SIG-M5 (cell line): ENCODE results near the gene HOXB3.

ENCODE experiments used
- DNase-seq: peaks from one replicate; lab custom pipeline; 2025; lab: John Stamatoyannopoulos, UW

Gene HOXB3

DNA sequence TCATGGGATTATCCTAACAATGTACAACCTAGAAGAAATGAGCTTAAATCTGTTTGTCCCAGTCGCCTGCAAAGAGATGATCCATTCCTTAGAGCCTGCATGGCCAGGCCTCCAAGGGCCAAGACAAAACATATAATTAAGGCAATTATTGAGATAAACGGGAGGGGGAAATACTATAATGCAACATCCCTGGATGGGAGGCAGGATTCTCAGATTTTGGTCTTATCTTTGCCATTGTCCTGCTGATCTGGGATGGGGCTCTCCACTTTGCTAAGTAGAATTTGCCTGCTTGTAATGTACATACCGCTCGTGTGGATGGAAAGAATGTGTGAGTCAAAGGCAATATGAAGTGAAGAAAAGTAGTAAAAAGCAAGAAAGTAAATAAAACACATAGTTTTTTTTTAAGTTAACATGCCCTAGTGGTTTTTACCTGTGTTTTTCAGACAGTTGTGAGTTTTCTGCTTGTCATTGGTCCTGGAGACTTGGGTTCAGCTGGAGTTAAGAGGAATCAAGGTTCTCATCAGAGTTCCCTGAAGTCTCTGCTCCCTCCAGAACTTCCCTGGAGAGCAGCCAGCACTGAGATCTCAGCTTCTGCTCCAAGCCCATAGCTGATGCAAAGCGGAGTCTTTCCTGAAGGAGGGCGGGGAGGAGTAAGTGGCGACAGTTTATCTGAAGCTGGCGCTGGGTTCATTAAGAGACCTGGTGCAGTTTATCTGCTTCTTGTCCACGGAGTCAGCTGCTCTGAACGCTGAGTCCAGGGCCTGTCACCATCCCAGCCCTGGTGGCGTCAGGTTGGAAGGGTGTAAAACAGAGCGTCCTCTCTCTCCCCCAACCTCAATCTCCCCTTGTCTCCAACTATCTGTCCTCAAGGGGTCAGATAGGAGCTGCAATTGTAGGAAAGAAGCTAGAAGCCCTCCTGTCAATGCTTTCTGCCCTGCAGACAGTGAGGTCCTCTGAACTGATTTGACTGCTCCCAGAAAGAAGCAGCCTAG, 89.3 kb downstream of the HOXB3 start:
- no peak for DNase-seq

GRCh38 chr17:48499735-48500434, 90.2 kb downstream of the HOXB3 start:
- DNase-seq, result no peak

DNA sequence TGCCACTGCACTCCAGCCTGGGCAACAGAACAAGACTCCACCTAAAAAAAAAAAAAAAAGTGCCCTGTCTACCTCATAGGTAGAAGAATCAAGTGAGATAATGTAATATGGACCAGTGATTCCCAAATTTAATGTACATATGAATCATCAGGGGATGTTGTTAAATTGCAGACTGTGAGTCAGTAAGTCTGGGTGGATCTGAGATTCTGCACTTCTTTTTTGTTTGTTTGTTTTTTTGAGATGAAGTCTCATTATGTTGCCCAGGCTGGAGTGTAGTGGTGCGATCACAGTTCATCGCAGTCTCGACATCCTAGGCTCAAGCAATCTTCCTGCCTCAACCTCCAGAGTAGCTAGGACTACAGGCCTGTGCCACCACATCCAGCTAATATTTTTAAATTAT, 90.8 kb downstream of the HOXB3 start:
- DNase-seq, result no peak
